GM12878 (cell line): ENCODE data around the gene ZDHHC21.

Experiments
- CHD2 ChIP-seq: IDR thresholded peaks from 2 replicates; pipeline ENCODE4 v1.6.1; 2011; ENCODE audit warnings: low read depth, low read length, improper control_type of control experiment, borderline replicate concordance
- EP300 ChIP-seq, 2 experiments: fragments of 150-350 bp in 1 of 2; IDR thresholded peaks; 2 replicates each; pipeline ENCODE4 v1.6.1; 2011 to 2012; ENCODE audit warnings: low read depth in 2 of 2, low read length in 2 of 2, borderline replicate concordance in 1 of 2, improper control_type of control experiment in 1 of 2, inconsistent platforms in 1 of 2; ENCODE audit not compliant: control insufficient read depth in 1 of 2
- EZH2 ChIP-seq: IDR thresholded peaks from 2 replicates; pipeline ENCODE4 v1.6.1; 2012; ENCODE audit warnings: low read depth, mild to moderate bottlenecking, control low read depth, inconsistent platforms, low read length, borderline replicate concordance; ENCODE audit not compliant: control insufficient read depth
- FOS ChIP-seq: IDR thresholded peaks from 3 replicates; pipeline ENCODE4 v1.6.1; 2011; ENCODE audit warnings: borderline replicate concordance; ENCODE audit not compliant: insufficient read length; ENCODE audit errors: extremely low read depth
- FOXM1 ChIP-seq: IDR thresholded peaks from 2 replicates; pipeline ENCODE4 v1.6.1; 2012; ENCODE audit warnings: low read depth, mild to moderate bottlenecking, inconsistent platforms, low read length, moderate library complexity
- GABPA ChIP-seq: IDR thresholded peaks from 2 replicates; pipeline ENCODE4 v1.6.1; 2014; ENCODE audit warnings: antibody characterized with exemption, low read depth, mild to moderate bottlenecking, inconsistent platforms
- JUNB ChIP-seq: IDR thresholded peaks from 2 replicates; pipeline ENCODE4 v1.6.1; 2016; ENCODE audit warnings: antibody characterized with exemption, mild to moderate bottlenecking
- NR2F1 ChIP-seq: fragments of 450-650 bp; conservative IDR thresholded peaks from 2 replicates; pipeline ENCODE4 v1.6.1; 2017; ENCODE audit warnings: mild to moderate bottlenecking
- POLR2A ChIP-seq: IDR thresholded peaks from 2 replicates; pipeline ENCODE4 v1.6.1; 2011; ENCODE audit warnings: low read depth, mild to moderate bottlenecking, low read length
- SIX5 ChIP-seq: IDR thresholded peaks from 2 replicates; pipeline ENCODE4 v1.6.1; 2011; ENCODE audit warnings: mild to moderate bottlenecking, low read depth, low read length, moderate library complexity; ENCODE audit not compliant: severe bottlenecking
- SREBF2 ChIP-seq: IDR thresholded peaks from 2 replicates; pipeline ENCODE4 v1.6.1; 2012; ENCODE audit warnings: mild to moderate bottlenecking, low read length
- ZNF274 ChIP-seq: IDR thresholded peaks from one replicate; pipeline ENCODE4 v1.8.0; 2011; ENCODE audit not compliant: insufficient read length, insufficient read depth
- TF ChIP-seq, protein P1 (sequence below), 3 experiments: IDR thresholded peaks in 2 of 3; conservative IDR thresholded peaks in 1 of 3; 2 replicates each; pipeline ENCODE4 v1.5.1; 2011; ENCODE audit warnings: low read depth in 3 of 3, low read length in 3 of 3, mild to moderate bottlenecking in 3 of 3, control low read depth in 2 of 3, moderate library complexity in 2 of 3, inconsistent platforms in 1 of 3, mixed read lengths in 1 of 3; ENCODE audit not compliant: control insufficient read depth in 2 of 3, insufficient read depth in 1 of 3; ENCODE audit errors: extremely low read depth in 1 of 3
- TF ChIP-seq, protein P2 (sequence below): IDR thresholded peaks from 2 replicates; pipeline ENCODE4 v1.6.1; 2011; ENCODE audit warnings: mild to moderate bottlenecking, low read depth, low read length, moderate library complexity; ENCODE audit not compliant: insufficient replicate concordance

DNA sequence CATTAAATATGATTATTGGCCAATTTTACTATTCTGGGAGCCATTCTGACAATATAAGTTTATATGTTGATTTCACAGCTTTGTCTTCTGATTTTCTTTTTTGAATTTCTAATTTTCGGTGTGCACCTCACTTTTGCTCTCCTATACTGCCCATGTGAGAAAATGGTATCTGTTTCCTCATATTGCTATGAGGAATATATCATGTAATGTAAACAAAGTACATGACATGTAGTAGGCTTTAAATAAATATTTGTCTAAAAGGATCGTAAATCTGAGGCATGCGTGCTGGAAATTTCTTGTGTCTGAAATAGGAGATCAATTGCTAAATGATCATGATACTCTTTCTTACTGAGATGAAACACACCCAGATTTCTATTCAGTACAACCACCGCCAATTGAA lies 119.9 kb downstream of the ZDHHC21 start:
- TF ChIP-seq JUNB = no peak
- no peak for TF ChIP-seq EZH2
- TF ChIP-seq FOXM1 = no peak
- TF ChIP-seq, protein P1, sequence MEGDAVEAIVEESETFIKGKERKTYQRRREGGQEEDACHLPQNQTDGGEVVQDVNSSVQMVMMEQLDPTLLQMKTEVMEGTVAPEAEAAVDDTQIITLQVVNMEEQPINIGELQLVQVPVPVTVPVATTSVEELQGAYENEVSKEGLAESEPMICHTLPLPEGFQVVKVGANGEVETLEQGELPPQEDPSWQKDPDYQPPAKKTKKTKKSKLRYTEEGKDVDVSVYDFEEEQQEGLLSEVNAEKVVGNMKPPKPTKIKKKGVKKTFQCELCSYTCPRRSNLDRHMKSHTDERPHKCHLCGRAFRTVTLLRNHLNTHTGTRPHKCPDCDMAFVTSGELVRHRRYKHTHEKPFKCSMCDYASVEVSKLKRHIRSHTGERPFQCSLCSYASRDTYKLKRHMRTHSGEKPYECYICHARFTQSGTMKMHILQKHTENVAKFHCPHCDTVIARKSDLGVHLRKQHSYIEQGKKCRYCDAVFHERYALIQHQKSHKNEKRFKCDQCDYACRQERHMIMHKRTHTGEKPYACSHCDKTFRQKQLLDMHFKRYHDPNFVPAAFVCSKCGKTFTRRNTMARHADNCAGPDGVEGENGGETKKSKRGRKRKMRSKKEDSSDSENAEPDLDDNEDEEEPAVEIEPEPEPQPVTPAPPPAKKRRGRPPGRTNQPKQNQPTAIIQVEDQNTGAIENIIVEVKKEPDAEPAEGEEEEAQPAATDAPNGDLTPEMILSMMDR (IDR thresholded peaks at IDR 0.05 in 2 of 3, conservative IDR thresholded peaks at IDR 0.05 in 1 of 3; ENCODE audit: control insufficient read depth in 2 of 3, extremely low read depth in 1 of 3, insufficient read depth in 1 of 3, low read depth in 3 of 3, low read length in 3 of 3) = no peak
- TF ChIP-seq, protein P2, sequence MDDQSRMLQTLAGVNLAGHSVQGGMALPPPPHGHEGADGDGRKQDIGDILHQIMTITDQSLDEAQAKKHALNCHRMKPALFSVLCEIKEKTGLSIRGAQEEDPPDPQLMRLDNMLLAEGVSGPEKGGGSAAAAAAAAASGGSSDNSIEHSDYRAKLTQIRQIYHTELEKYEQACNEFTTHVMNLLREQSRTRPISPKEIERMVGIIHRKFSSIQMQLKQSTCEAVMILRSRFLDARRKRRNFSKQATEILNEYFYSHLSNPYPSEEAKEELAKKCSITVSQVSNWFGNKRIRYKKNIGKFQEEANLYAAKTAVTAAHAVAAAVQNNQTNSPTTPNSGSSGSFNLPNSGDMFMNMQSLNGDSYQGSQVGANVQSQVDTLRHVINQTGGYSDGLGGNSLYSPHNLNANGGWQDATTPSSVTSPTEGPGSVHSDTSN = no peak
- no peak for TF ChIP-seq ZNF274
- no peak for TF ChIP-seq GABPA
- TF ChIP-seq CHD2 = no peak
- TF ChIP-seq POLR2A = no peak
- no peak for TF ChIP-seq SREBF2
- TF ChIP-seq FOS = no peak
- TF ChIP-seq SIX5 = no peak
- no peak for TF ChIP-seq EP300 (IDR thresholded peaks at IDR 0.05; ENCODE audit: borderline replicate concordance in 1 of 2, control insufficient read depth in 1 of 2, low read depth in 2 of 2, low read length in 2 of 2)
- TF ChIP-seq NR2F1 = no peak
